HCT116 (cell line): Measurements from ENCODE around the gene IRAK1BP1. TPM values are rescaled to one million over a fixed set of nuclear protein-coding genes. Genes with fewer than 3 reads are reported as not detected.
"Not testable (repeated sequence)": the region's sequence is repeated elsewhere in the genome, so short reads cannot be mapped to it uniquely, and the experiment has no call there.

Source experiments
- ATAC-seq: fragments of 200-7000 bp; cut with Tn5 transposase; 2 replicates; pipeline ENCODE4 v1.9.1; 2020; ENCODE audit warnings: mild to moderate bottlenecking, moderate library complexity
- BruUV-seq: library from RNA; stranded (reverse); fragments of 400-500 nt; replicated peaks from 2 replicates; lab custom pipeline; 2021; lab: Mats Ljungman, UMichigan
- CTCF ChIA-PET: fragments of 300-600 bp; sonication (Branson Sonifier 250); formaldehyde crosslinking; loops from one replicate; lab custom pipeline; 2021; ENCODE audit warnings: antibody characterized with exemption; lab: Charles Lee
- POLR2A ChIA-PET: fragments of 300-600, 350-600 bp; sonication (Branson Sonifier 250); formaldehyde crosslinking; loops from one replicate; lab custom pipeline; 2021; ENCODE audit warnings: antibody characterized with exemption; lab: Charles Lee
- RAD21 ChIA-PET, 2 experiments: fragments of 300-600 bp; sonication (Branson Sonifier 250); formaldehyde crosslinking; loops; one replicate each; lab custom pipeline; 2023; ENCODE audit warnings: low total read pairs in 2 of 2; ENCODE audit not compliant: uncharacterized antibody in 2 of 2, unreplicated experiment in 2 of 2, low non-redundant PET in 1 of 2; lab: Charles Lee
- DNase-seq: peaks from one replicate; pipeline ENCODE4 v3.0.0-alpha.2; 2010; ENCODE audit warnings: low read depth, low spot score
- H2AFZ ChIP-seq: fragments of 200-600 bp; shearing (Covaris generic), sonication (generic); 2 replicates; pipeline ENCODE4 v1.6.1; 2017; ENCODE audit warnings: low read depth, mixed run types, mixed read lengths, antibody characterized with exemption, low read length; ENCODE audit not compliant: poor library complexity, severe bottlenecking
- H3K27ac ChIP-seq: 2 replicates; pipeline ENCODE4 v1.5.1; 2012; ENCODE audit warnings: low read depth, low read length
- H3K27me3 ChIP-seq: fragments of 200-600 bp; sonication (generic); 2 replicates; pipeline ENCODE4 v1.6.1; 2016; ENCODE audit warnings: mixed run types, low read length, mixed read lengths; ENCODE audit not compliant: insufficient read depth
- H3K36me3 ChIP-seq, 2 experiments: fragments of 200-500 bp in 1 of 2; fragments of 200-600 bp in 1 of 2; sonication (Bioruptor generic) in 1 of 2; sonication (generic) in 1 of 2; 2 replicates each; pipeline versions ENCODE4 v1.5.1 to v1.6.1; 2014 to 2016; ENCODE audit warnings: low read length in 2 of 2, inconsistent platforms in 1 of 2, mixed read lengths in 1 of 2, mixed run types in 1 of 2; ENCODE audit not compliant: insufficient read depth in 2 of 2, control insufficient read depth in 1 of 2
- H3K4me1 ChIP-seq, 2 experiments: fragments of 200-600 bp in 1 of 2; sonication (generic) in 1 of 2; 2 replicates each; pipeline versions ENCODE4 v1.5.1 to v1.6.1; 2012 to 2017; ENCODE audit warnings: low read length in 2 of 2, inconsistent platforms in 1 of 2, mild to moderate bottlenecking in 1 of 2, mixed read lengths in 1 of 2, mixed run types in 1 of 2, moderate library complexity in 1 of 2; ENCODE audit not compliant: insufficient read depth in 2 of 2, control insufficient read depth in 1 of 2
- H3K4me2 ChIP-seq: fragments of 200-600 bp; sonication (generic); 2 replicates; pipeline ENCODE4 v1.6.1; 2017; ENCODE audit warnings: mixed run types, low read length, mixed read lengths
- H3K4me3 ChIP-seq, 2 experiments: fragments of 200-600 bp in 1 of 2; sonication (generic) in 1 of 2; replicated peaks in 1 of 2; 2 replicates each; pipeline ENCODE4 v1.5.1; 2011 to 2016; ENCODE audit warnings: low read length in 2 of 2, control low read depth in 1 of 2, low read depth in 1 of 2, mild to moderate bottlenecking in 1 of 2, mixed read lengths in 1 of 2, mixed run types in 1 of 2
- H3K79me2 ChIP-seq: fragments of 200-600 bp; sonication (generic); 2 replicates; pipeline ENCODE4 v1.6.1; 2017; ENCODE audit warnings: mild to moderate bottlenecking, mixed run types, low read length, moderate library complexity, mixed read lengths; ENCODE audit not compliant: insufficient read depth
- H3K9ac ChIP-seq: fragments of 200-600 bp; sonication (generic); 2 replicates; pipeline ENCODE4 v1.6.1; 2016; ENCODE audit warnings: low read length, mixed read lengths
- H3K9me2 ChIP-seq: fragments of 200-600 bp; sonication (generic), shearing (Covaris generic); 2 replicates; pipeline ENCODE4 v1.6.1; 2017; ENCODE audit warnings: mixed run types, mild to moderate bottlenecking, moderate library complexity; ENCODE audit not compliant: insufficient read depth
- H3K9me3 ChIP-seq, 2 experiments: fragments of 200-500 bp in 1 of 2; fragments of 200-600 bp in 1 of 2; sonication (Bioruptor generic) in 1 of 2; sonication (generic) in 1 of 2; 2 replicates each; pipeline ENCODE4 v1.6.1; 2014 to 2017; ENCODE audit warnings: low read length in 2 of 2, mixed read lengths in 2 of 2, inconsistent platforms in 1 of 2, low read depth in 1 of 2, mild to moderate bottlenecking in 1 of 2, mixed run types in 1 of 2, moderate library complexity in 1 of 2; ENCODE audit not compliant: control insufficient read depth in 1 of 2, insufficient read depth in 1 of 2
- H4K20me1 ChIP-seq: fragments of 200-600 bp; sonication (generic), shearing (Covaris generic); 2 replicates; pipeline ENCODE4 v1.6.1; 2017; ENCODE audit warnings: mixed run types, mild to moderate bottlenecking, moderate library complexity; ENCODE audit not compliant: insufficient read depth
- CBX3 ChIP-seq: IDR thresholded peaks from 2 replicates; pipeline ENCODE4 v1.6.1; 2012; ENCODE audit warnings: low read depth
- CEBPB ChIP-seq: IDR thresholded peaks from 2 replicates; pipeline ENCODE4 v1.6.1; 2012; ENCODE audit warnings: low read depth
- CTCF ChIP-seq, 3 experiments: fragments of 200-600 bp in 1 of 3; sonication (generic) in 1 of 3; IDR thresholded peaks in 2 of 3; conservative IDR thresholded peaks in 1 of 3; 2 replicates each; pipeline ENCODE4 v1.5.1; 2012 to 2017; ENCODE audit warnings: low read depth in 2 of 3, low read length in 2 of 3, antibody characterized with exemption in 1 of 3, borderline replicate concordance in 1 of 3, control low read depth in 1 of 3, mild to moderate bottlenecking in 1 of 3, mixed read lengths in 1 of 3, mixed run types in 1 of 3, moderate library complexity in 1 of 3; ENCODE audit not compliant: insufficient read depth in 1 of 3
- ELF1 ChIP-seq: IDR thresholded peaks from 2 replicates; pipeline ENCODE4 v1.6.1; 2012; ENCODE audit warnings: low read depth, borderline replicate concordance
- FOSL1 ChIP-seq: IDR thresholded peaks from 2 replicates; pipeline ENCODE4 v1.6.1; 2012; ENCODE audit warnings: low read depth
- MAX ChIP-seq: IDR thresholded peaks from 2 replicates; pipeline ENCODE4 v1.6.1; 2012
- POLR2A ChIP-seq: IDR thresholded peaks from 2 replicates; pipeline ENCODE4 v1.7.0; 2011; ENCODE audit warnings: borderline replicate concordance; ENCODE audit not compliant: insufficient read depth, insufficient read length; ENCODE audit errors: extremely low read depth
- POLR2AphosphoS5 ChIP-seq: IDR thresholded peaks from 2 replicates; pipeline ENCODE4 v1.6.1; 2011; ENCODE audit warnings: mild to moderate bottlenecking, low read depth, low read length, moderate library complexity
- RAD21 ChIP-seq: IDR thresholded peaks from 2 replicates; pipeline ENCODE4 v1.6.1; 2012; ENCODE audit warnings: low read depth, mild to moderate bottlenecking
- YY1 ChIP-seq: IDR thresholded peaks from 2 replicates; pipeline ENCODE4 v1.6.1; 2011; ENCODE audit warnings: low read length, low read depth, moderate library complexity, mild to moderate bottlenecking; ENCODE audit not compliant: insufficient replicate concordance; ENCODE audit errors: extremely low read depth
- intact Hi-C: fragments of 100-400 bp; cut with micrococcal nuclease; formaldehyde crosslinking; loops from 2 replicates; pipeline ENCODE4 v1.10.0; 2022
- total RNA-seq: library from RNA; stranded (reverse); gene quantifications from one replicate; pipeline ENCODE4 v1.2.1, GENCODE V29; 2021; ENCODE audit not compliant: unreplicated experiment

Gene IRAK1BP1
- total RNA-seq, 1 experiment from 2014 or later = 5.4 TPM

- TF ChIP-seq ELF1 (no peak), CBX3 (no peak), CEBPB (no peak), POLR2A (no peak)
These were observed 16.2 kb upstream of the IRAK1BP1 start (continued) for GRCh38 chr6:78851156-78851555.

- no peak overlapping the region for H3K27ac ChIP-seq
- no peaks in the 10 kb centered on the region for H3K27me3 ChIP-seq
- no peak overlapping the region for H3K9ac ChIP-seq
- ChIA-PET RAD21 (no interaction called here), POLR2A (no interaction called here), CTCF (no interaction called here)
- no peak overlapping the region for H3K4me2 ChIP-seq
- no peak overlapping the region for H2AFZ ChIP-seq
- no peaks in the 10 kb centered on the region for H3K9me3 ChIP-seq
- no peaks in the 10 kb centered on the region for H3K9me2 ChIP-seq
- no peak overlapping the region for H3K4me3 ChIP-seq
- DNase-seq (no peak), ATAC-seq (no peak)
- no peaks in the 10 kb centered on the region for H3K79me2 ChIP-seq
- no peak for TF ChIP-seq YY1
- TF ChIP-seq FOSL1 = no peak
- TF ChIP-seq CTCF (IDR thresholded peaks at IDR 0.05 in 2 of 3, conservative IDR thresholded peaks at IDR 0.05 in 1 of 3; ENCODE audit: borderline replicate concordance in 1 of 3, insufficient read depth in 1 of 3, low read depth in 2 of 3, low read length in 2 of 3) = no peak
- TF ChIP-seq CEBPB = no peak
- no peak for TF ChIP-seq MAX
- no peak for TF ChIP-seq RAD21
- no peak for TF ChIP-seq POLR2AphosphoS5
- H3K36me3 ChIP-seq = no peaks in the 10 kb centered on the region
- no peaks in the 10 kb centered on the region for H4K20me1 ChIP-seq
- intact Hi-C loops = no loop called here
- no TSS peak for BruUV-seq
- no peaks in the 10 kb centered on the region for H3K4me1 ChIP-seq
These were observed 12.8 kb upstream of the IRAK1BP1 start for GRCh38 chr6:78854546-78854945.

GRCh38 chr6:78858339-78858938, 8.9 kb upstream of the IRAK1BP1 start:
- H4K20me1 ChIP-seq, CTCF ChIA-PET, H3K4me1 ChIP-seq, ATAC-seq, DNase-seq, BruUV-seq, H3K79me2 ChIP-seq, H3K27me3 ChIP-seq, H2AFZ ChIP-seq, POLR2A ChIA-PET, H3K9ac ChIP-seq, H3K27ac ChIP-seq, intact Hi-C loops, H3K36me3 ChIP-seq, H3K9me3 ChIP-seq, RAD21 ChIA-PET, H3K4me3 ChIP-seq, H3K9me2 ChIP-seq, H3K4me2 ChIP-seq: not testable (repeated sequence)
